GM19397 (cell line): ENCODE data around the gene IQCN.
A peak's percentile ranks its signal among the peaks of the same experiment; 100 is the strongest.

ENCODE experiments used
- ATAC-seq: cut with Tn5 transposase; IDR thresholded peaks from one replicate; pipeline ENCODE4 v1.9.1; 2021; ENCODE audit warnings: mild to moderate bottlenecking, moderate library complexity; ENCODE audit not compliant: unreplicated experiment

Gene IQCN

GRCh38 chr19:18289471-18290301, 15.4 kb upstream of the IQCN start:
- ATAC-seq: no peak

DNA sequence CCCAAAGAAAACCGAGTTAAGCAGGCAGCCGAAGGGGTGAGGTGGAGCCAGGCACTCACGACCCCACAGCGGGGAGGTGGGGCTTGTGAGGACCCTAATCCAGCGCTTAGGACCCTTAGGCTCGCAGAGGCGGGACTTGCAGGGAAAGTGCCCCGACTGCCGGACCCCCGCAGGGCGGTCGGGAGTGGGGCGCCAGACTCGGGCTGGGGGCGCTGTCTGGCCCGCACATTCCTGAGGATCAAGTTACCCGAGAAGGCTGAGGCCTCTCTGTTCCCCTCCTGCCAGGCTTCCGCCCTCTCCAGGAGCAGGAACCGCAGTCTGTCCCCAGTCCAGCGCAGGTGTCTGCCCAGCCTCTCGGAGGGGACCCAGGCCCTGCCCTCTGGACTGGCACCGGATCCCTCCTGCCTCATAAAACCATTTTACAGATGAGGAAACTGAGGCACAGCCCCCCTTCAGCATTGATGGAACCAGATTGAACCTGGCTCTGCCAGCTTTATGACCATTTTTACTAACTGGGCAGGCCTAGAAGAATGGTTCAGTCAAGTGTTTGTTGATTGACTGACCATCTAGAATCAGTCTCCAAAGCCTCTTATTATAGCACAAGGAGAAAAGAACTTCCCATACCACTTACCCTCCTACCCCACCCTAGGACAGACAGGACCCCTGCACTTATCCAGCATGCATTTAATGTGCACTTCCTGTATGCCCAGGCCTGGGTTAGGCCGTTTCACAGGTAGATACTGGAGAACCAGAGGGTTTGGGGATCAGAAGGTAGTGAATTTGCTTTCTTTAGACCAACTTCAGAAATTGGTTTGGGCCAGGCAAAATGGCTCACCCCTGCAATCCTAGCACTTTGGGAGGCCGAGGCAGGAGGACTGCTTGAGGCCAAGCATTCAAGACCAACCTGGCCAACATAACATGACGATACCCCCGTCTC, 13.9 kb upstream of the IQCN start:
- no peak for ATAC-seq

DNA sequence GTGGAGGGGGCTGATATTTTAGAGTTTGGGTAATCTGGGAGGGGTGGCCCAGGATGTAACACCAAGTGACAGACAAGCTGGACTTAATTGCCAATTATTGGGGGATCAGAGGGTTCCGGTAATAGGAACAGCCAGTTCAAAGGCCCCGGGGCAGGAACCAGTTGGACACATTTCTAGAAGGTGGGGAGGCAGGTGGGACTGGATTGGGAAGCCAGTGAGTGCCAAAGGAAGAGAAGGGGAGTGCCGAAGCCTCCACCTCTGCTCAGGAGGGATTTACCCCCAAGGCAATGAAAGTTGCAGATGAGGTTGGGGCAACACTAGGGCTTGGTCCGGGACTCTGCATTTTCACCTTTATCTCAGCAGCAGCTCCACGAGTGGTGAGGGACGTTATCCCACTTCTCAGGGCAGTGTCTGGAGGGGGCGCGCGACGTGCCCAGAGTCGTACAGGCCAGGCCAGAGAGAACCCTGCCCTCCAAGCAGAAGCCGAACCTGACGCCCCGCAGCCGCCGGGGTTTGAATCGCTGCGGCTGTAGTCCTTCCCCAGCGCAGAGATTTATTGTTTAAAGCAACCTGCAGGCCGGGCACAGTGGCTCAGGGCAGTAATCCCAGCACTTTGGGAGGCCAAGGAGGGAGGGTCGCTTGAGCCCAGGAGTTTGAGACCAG, 12.9 kb upstream of the IQCN start:
- ATAC-seq: no peak

DNA sequence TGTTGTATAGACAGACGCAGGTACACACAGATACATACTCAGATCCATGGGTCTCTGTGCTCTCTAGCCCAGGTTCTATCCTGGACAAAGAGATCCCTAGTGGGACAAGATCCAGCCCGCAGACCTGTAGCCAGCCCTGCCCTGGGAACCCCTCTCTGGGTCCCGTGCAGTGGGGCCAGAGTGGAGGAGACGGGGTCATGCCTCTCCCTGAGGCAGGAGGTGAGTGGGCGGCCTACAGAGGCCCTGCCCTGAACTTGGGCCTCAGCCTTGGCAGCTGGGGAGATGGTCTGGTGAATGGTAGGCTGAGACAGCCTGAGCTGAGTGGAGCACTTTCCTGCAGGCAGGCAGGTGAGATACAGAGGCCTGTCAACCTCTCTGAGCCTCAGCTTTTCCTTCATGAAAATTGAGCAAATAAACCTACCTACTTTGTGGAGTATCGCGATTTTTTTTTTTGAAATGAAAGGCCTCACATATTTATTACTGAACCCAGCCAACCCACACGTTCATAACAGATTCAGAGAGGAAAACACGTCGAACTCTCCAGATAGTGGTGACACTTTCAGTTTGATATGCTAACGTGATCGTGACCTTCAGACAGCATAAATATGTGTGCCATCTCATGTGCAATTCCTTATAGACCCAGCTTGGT, 10.6 kb upstream of the IQCN start:
- ATAC-seq: no peak

DNA sequence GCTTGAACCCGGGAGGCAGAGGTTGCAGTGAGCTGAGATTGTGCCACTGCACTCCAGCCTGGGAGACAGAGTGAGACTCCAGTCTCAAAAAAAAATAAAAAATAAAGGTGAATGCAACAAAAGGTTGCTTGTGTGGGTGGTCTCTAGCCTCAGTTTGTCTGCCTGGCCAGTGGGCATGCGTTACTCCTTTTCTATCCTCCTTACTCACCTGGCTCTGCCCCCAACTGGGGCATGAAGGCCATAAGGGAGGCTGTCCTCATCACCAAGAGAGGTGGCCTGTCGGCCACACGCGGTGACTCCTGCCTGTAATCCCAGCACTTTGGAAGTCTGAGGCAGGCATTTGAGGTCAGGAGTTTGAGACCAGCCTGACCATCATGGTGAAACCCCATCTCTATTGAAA, 9.1 kb upstream of the IQCN start:
- no peak for ATAC-seq

- ATAC-seq: no peak
These were observed 8.5 kb upstream of the IQCN start for GRCh38 chr19:18282788-18283141.

DNA sequence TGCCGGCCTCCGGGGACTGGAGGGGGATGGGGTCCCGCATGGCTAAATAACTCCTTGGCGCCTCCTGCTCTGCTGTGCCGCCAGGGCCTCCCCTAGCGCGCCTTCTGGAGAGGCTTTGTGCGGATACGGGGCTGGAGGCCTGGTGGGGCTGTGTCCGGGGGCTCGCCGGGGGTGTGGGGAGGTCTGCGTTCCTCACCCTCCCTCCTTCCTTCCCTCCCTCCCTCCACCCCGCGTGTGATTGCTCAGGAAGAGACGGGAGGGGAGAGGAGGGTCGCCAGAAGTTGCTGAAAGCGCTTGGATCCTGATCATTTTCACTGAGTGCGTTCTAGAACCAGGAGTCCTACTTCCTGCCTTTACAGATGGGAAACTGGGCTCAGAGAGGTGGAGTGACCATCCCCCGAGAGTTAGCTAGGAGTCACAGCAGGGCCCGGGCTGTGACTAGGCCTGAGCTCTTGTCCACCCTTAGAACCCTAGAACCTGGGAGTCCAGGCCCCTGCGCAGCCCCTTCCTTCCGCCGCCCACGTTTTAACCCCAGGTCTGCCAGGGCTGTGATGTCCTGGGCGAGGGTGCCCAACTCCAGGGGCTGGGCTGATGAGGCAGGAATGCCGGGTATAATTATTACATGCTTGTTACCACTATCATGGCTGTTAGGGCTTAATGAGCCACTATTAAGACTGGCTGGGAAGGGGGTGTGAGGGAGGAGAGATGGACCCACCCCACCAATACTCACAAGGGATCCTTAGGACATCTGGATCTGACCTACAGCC, 8.0 kb upstream of the IQCN start:
- ATAC-seq: no peak

DNA sequence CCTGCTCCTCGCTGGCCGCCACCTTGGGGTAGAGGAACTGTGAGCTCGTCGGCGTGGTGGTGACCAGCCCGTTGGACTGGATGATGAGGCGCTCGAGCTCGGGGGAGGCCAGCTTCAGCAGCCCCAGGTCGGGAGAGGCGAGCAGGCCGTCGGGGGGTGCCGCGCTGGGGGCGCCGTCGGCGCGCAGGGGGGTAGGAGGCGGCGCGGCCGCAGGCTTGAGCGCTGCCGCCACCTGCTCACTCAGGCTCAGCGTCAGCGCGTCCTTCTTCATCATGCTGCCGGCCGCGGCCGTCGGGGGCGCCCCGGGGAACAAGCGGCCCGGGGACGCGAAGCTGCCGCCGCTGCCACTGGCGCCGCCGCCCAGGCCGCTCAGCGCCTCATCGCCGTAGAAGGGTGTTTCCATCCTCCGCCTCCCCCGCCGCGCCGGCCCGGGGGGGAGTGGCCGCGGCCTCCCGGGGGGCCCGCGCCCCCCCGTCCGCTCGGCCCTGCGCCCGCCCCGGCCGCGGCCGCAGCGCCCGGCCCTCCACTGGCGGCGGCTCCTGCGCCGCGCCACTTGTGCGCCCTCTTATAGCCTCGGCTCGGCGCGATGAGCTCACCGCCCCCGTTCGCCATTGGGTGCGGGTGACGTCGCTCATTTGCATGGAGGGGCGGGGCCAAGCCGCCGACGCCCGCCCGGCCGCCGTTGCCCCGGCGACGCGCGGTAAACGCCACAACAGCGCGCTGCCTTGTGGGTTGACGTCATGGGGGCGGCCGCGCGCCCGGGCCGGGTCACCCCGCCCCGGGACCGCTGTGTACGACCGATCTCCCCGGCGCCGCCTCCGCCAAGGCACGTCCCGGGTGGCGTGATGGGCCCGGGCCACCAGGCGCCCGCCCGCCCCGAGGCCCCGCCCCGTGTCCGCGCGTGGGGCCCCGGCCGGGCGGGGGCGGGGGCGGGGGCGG, 7.1 kb upstream of the IQCN start, which contains the start of gene JUND:
JUND (minus strand) TSS at position 541 of the 939 bp plus-strand sequence; CDS start at position 403, 138 bp downstream.
- peak; percentile 65 for ATAC-seq

DNA sequence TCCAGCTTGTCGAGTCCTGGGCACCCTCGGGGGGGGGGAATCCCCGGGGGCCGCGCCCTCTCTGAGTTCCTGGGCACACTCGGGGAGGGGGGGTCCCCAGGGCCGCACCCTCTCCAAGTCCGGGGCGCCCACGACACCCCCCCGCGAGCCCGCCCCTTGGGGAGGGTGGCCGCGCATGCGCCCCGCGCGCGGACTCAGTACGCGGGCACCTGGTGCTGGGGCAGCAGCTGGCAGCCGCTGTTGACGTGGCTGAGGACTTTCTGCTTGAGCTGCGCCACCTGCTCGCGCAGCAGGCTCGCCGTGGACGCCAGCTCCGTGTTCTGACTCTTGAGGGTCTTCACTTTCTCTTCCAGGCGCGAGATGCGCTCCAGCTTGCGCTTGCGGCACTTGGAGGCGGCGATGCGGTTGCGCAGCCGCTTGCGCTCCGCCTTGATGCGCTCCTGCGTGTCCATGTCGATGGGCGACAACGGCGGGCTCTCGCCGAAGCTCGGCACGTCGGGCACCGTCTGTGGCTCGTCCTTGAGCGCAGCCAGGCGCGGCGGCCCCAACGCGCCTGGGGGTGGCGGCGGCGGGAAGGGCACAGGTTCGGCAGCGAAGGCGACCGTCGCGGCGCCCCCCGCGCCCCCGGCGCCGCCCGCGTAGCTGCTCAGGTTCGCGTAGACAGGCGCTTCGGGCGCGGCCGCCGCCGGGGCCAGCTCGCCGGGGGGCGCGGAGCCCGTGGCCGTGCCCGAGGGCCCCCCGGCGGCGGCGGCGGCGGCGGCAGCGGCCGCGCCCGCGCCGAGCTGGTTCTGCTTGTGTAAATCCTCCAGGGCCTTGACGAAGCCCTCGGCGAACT, 6.2 kb upstream of the IQCN start:
- ATAC-seq: peak; percentile 20

GRCh38 chr19:18279516-18280246, 5.4 kb upstream of the IQCN start:
- peak; percentile 0 for ATAC-seq

GRCh38 chr19:18279266-18279515, 4.9 kb upstream of the IQCN start:
- no peak for ATAC-seq

- ATAC-seq: no peak
These were observed 4.4 kb upstream of the IQCN start for GRCh38 chr19:18278521-18279265.

DNA sequence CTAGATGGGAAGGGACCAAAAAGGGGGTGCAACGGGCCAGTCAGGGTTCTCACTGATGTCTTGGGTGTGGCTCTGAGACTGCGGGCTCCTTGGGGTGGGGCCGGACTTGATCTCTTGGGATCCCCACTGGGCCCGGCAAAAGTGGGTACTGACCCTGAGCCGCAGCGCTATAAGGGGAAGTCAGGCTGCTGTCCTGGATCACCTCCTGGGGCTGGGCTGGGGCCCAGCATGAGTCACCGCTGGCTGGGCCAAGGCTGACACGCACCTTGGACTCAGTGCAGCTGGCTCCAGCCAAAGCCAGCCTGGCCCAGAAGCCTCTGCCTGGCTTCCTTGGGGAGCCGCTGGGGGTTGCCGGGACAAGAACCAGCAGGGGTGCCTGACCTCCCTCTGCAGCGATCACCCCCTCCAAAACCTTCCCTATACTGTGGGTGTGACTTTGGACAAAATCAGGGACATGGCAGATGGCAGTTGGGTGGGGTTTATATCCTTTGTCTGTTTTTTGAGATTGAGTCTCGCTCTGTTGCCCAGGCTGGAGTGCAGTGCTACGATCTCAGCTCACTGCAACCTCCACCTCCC, 617 bp upstream of the IQCN start:
- no peak for ATAC-seq

DNA sequence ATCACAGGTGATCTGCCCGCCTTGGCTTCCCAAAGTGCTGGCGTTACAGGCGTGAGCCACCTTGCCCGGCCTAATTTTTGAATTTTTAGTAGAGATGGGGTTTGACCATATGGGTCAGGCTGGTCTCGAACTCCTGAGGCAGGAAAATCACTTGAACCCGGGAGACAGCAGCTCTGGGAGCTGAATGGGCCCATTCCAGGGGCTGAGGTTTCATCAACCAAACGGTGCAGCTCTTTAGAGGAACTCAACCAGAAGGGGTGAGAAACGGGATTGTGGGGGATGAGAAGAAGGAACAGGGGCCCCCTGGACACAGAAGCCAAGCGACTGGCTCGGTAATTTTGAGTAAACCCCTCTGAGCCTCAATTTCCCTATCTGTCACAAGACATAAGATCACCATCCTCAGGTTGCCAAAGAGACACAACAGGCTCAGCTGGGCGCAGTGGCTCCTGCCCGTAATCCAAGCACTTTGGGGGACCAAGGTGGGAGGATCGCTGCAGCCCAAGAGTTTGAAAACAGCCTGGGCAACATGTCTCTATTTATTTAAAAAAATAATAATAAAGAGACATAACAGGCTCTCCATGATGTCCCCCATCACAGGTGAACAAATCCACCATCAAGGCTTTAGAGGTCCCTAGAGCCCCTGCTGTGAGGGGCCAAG, 562 bp downstream of the IQCN start:
- no peak for ATAC-seq

- ATAC-seq: no peak
These were observed 2.8 kb downstream of the IQCN start for GRCh38 chr19:18271433-18271841.

DNA sequence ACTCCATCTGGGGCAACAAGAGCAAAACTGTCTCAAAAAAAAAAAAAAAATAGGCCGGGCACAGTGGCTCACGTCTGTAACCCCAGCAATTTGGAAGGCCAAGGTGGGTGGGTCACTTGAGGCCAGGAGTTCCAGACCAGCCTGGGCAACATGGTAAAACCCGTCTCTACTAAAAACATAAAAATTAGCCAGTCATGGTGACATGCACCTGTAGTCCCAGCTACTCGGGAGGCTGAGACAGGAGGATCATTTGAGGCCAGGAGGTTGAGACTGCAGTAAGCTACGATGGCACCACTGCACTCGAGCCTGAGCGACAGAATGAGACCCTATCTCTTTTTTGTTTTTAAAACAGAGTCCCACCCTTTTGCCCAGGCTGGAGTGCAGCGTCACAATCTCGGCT, 3.9 kb downstream of the IQCN start:
- ATAC-seq: no peak
